Measurements from ENCODE around the gene ANO1. TPM values are rescaled to one million over a fixed set of nuclear protein-coding genes. Genes with fewer than 3 reads are reported as not detected.

ANO1 gene
- total and polyA plus RNA-seq, 2 of the 8 experiments (the other 6 are each of a cell fraction or from before 2014, with no cell fraction given), result 4.7 to 5.0 TPM

- Histone ChIP-seq H2BK5ac (ENCODE audit: low read depth, low read length) (no peak overlapping the region), H3K4ac (replicated peaks; ENCODE audit: insufficient read length, low read depth, low read length) (no peak overlapping the region), H2AFZ (ENCODE audit: low read length) (no peak overlapping the region), H4K8ac (ENCODE audit: extremely low read depth, insufficient read depth, low read length) (no peak overlapping the region), H2BK15ac (ENCODE audit: low read length) (0 out of 2 replicates have a peak overlapping the region, but pooled peaks have one; percentile 36), H3K9ac (replicated peaks in 1 of 4; ENCODE audit: extremely low read depth in 1 of 4, low read depth in 3 of 4, low read length in 3 of 4) (no peak overlapping the region), H2BK20ac (ENCODE audit: low read length) (no peak overlapping the region), H3K56ac (replicated peaks; ENCODE audit: insufficient read length, low read depth, low read length) (no peak overlapping the region), H3K79me1 (ENCODE audit: low read depth, low read length) (peaks cover 4% of the 10 kb centered on the region; the same call in 1 of the 2 replicates), H3K14ac (ENCODE audit: insufficient read length) (no peak overlapping the region), H3K4me1 (replicated peaks in 1 of 4; ENCODE audit: control insufficient read depth in 3 of 4, insufficient read depth in 4 of 4, low read length in 3 of 4) (peaks cover 0 to 18% (median 5%) of the 10 kb centered on the region in 4 experiments; a peak in 6 of 7 replicates), H3K9me3 (ENCODE audit: insufficient read depth in 2 of 2, low read depth in 1 of 2, low read length in 1 of 2) (no peaks in the 10 kb centered on the region), H3K27ac (ENCODE audit: low read depth, low read length) (no peak overlapping the region), H3K23ac (ENCODE audit: insufficient read length) (no peak overlapping the region), H3K4me2 (ENCODE audit: insufficient read depth in 1 of 2, low read depth in 2 of 2, low read length in 2 of 2) (no peak overlapping the region), H3K27me3 (replicated peaks in 1 of 4; ENCODE audit: control insufficient read depth in 3 of 4, extremely low read depth in 1 of 4, insufficient read depth in 3 of 4, low read length in 3 of 4) (no peaks in the 10 kb centered on the region), H3K18ac (ENCODE audit: extremely low read depth, low read length) (peak overlapping the region; percentile 38; the same call in 1 of the 2 replicates), H2AK5ac (ENCODE audit: low read depth, low read length) (no peak overlapping the region), H4K91ac (replicated peaks; ENCODE audit: insufficient read length, low read length) (no peak overlapping the region), H3K79me2 (ENCODE audit: control insufficient read depth in 1 of 2, insufficient read depth in 2 of 2, low read length in 2 of 2) (peaks cover under 1 to 21% of the 10 kb centered on the region in 2 experiments; a peak in 3 of 4 replicates), H2BK120ac (replicated peaks; ENCODE audit: low read depth, low read length) (no peak overlapping the region), H3K23me2 (ENCODE audit: low read depth, low read length) (no peaks in the 10 kb centered on the region), H3K36me3 (ENCODE audit: control insufficient read depth in 2 of 4, insufficient read depth in 4 of 4, low read length in 3 of 4) (peaks cover 6 to 21% (median 13%) of the 10 kb centered on the region in 4 experiments), H4K5ac (ENCODE audit: insufficient read length, low read depth, low read length) (no peak overlapping the region), H3K4me3 (ENCODE audit: extremely low read depth in 1 of 4, insufficient read depth in 2 of 4, low read depth in 3 of 4, low read length in 4 of 4) (no peak overlapping the region), H2BK12ac (ENCODE audit: low read depth, low read length) (peak overlapping the region; percentile 31; the same call in 1 of the 2 replicates), H4K20me1 (replicated peaks in 1 of 2; ENCODE audit: control insufficient read depth in 1 of 2, insufficient read depth in 2 of 2, low read length in 2 of 2) (peaks cover 14 to 24% of the 10 kb centered on the region in 2 experiments)
- POLR2A ChIA-PET (ENCODE audit: partially characterized antibody), result interaction anchor here (1.2 kb wide), 1 partner anchor 16 kb away, joined by 3 read pairs; no protein-coding TSS in a partner anchor
- 81% methylated on average over 8 of the region's 8 CpGs; no CpG with 5 or more reads in 1 of the 2 experiments for WGBS, 2 experiments (ENCODE audit: extremely low coverage in 1 of 2, insufficient coverage in 1 of 2, insufficient read length in 1 of 2, insufficient replicate concordance in 2 of 2, low coverage in 1 of 2, low lambda C conversion rate in 2 of 2, missing lambda C conversion rate in 1 of 2)
- CTCF ChIA-PET (ENCODE audit: partially characterized antibody), result interaction anchor here (0.6 to 0.9 kb wide), 2 partner anchors 11 to 15 kb away, joined by 3 to 4 read pairs; no protein-coding TSS in a partner anchor
- no peak for DNase-seq (ENCODE audit: low read depth in 1 of 2, low spot score in 2 of 2)
- no peak for TF ChIP-seq TAF7 (optimal IDR thresholded peaks at IDR 0.05; ENCODE audit: borderline replicate concordance, low read depth, low read length)
- no peak for TF ChIP-seq PHF8 (conservative IDR thresholded peaks at IDR 0.05; ENCODE audit: low read depth, low read length)
- FAIRE-seq, result no peak
Measured at GRCh38 chr11:70210051-70210501, 132.0 kb downstream of the ANO1 start.
